Sigmoid colon (tissue), 7 donors: ENCODE results near the gene CDC25B. TPM values are rescaled to one million over a fixed set of nuclear protein-coding genes. Genes with fewer than 3 reads are reported as not detected.
"Not testable (repeated sequence)": the region's sequence is repeated elsewhere in the genome, so short reads cannot be mapped to it uniquely, and the experiment has no call there.

Experiments
- DNase-seq: peaks from one replicate; pipeline ENCODE4 v3.0.0-alpha.2; 2019
- H3K27ac ChIP-seq, 4 donors: fragments of 200-600 bp; sonication (generic); one replicate each; pipeline ENCODE4 v1.5.1; 2016 to 2019; ENCODE audit warnings: mild to moderate bottlenecking in 1 of 4
- H3K27me3 ChIP-seq, 3 donors: fragments of 200-600 bp; sonication (generic); one replicate each; pipeline ENCODE4 v1.5.1; 2019; ENCODE audit warnings: mild to moderate bottlenecking in 1 of 3
- H3K36me3 ChIP-seq, 4 donors: fragments of 200-600 bp; sonication (generic); one replicate each; pipeline ENCODE4 v1.5.1; 2016 to 2019
- H3K4me1 ChIP-seq, 4 donors: fragments of 200-600 bp; sonication (generic); one replicate each; pipeline ENCODE4 v1.5.1; 2017 to 2019
- H3K4me3 ChIP-seq, 4 donors: fragments of 200-600 bp; sonication (generic); one replicate each; pipeline ENCODE4 v1.5.1; 2017 to 2019; ENCODE audit warnings: mild to moderate bottlenecking in 2 of 4, moderate library complexity in 1 of 4
- H3K9me3 ChIP-seq, 4 donors: fragments of 200-600 bp in 3 of 4; sonication (generic) in 3 of 4; one replicate each; pipeline versions ENCODE4 v1.5.1 to v1.6.1; 2013 to 2019
- CTCF ChIP-seq, 4 experiments: fragments of 450-650 bp in 3 of 4; fragments of 200-600 bp in 1 of 4; IDR thresholded peaks; one replicate each; pipeline ENCODE4 v1.5.1; 2016 to 2019; ENCODE audit warnings: antibody characterized with exemption in 4 of 4, mild to moderate bottlenecking in 3 of 4, moderate library complexity in 2 of 4
- EP300 ChIP-seq, 4 donors: sonication (generic); formaldehyde crosslinking; IDR thresholded peaks; one replicate each; pipeline ENCODE4 v1.6.1; 2017; ENCODE audit warnings: antibody characterized with exemption in 4 of 4
- POLR2A ChIP-seq, 2 donors: fragments of 450-650 bp; IDR thresholded peaks; one replicate each; pipeline ENCODE4 v1.6.1; 2016; ENCODE audit warnings: antibody characterized with exemption in 2 of 2, mild to moderate bottlenecking in 2 of 2, moderate library complexity in 2 of 2
- POLR2AphosphoS5 ChIP-seq, 4 donors: sonication (generic); formaldehyde crosslinking; IDR thresholded peaks; one replicate each; pipeline ENCODE4 v1.6.1; 2017; ENCODE audit warnings: antibody characterized with exemption in 4 of 4
- whole genome bisulfite sequencing, 2 donors: extraction: QIAGEN DNeasy Blood & Tissue Kit; methylation state at CpG; one replicate each; pipeline ENCODE4 v1.1.7; 2013; 5-methylcytosine and 5-hydroxymethylcytosine counted together
- intact Hi-C: fragments of 100-400 bp; cut with DNase I; formaldehyde crosslinking; loops from one replicate; pipeline ENCODE4 v1.15.1; 2023
- polyA plus RNA-seq, 3 donors: library from polyadenylated mRNA; stranded (reverse); fragments of 200-250 nt; gene quantifications; one replicate each; pipeline ENCODE4 v1.2.3, GENCODE V29; 2013
- total RNA-seq, 4 donors: library from RNA; depleted of rRNA; stranded (reverse); fragments of >200 nt; gene quantifications; one replicate each; pipeline ENCODE4 v1.1.0, GENCODE V29; 2016
- donor health status: healthy with polysubstance abuse.
- donor health status: Bipolar disorder and iron deficiency.
- donor health status: healthy.

The CDC25B gene
- total and polyA plus RNA-seq, 7 donors: 12.5 to 65.8 (median 21.8) TPM

GRCh38 chr20:3823881-3824280, 27.8 kb downstream of the CDC25B start:
- DNase-seq: no peak

GRCh38 chr20:3825526-3825925, 29.4 kb downstream of the CDC25B start:
- intact Hi-C loops: no loop called here
- no peak for DNase-seq
- H3K36me3 ChIP-seq: peaks cover 8 to 71% (median 22%) of the 10 kb centered on the region in 4 donors
- H3K27ac ChIP-seq: no peak overlapping the region
- H3K4me3 ChIP-seq: no peak overlapping the region
- 80 to 84% methylated on average over 7 of the region's 7 CpGs for WGBS, 2 donors
- no peak for TF ChIP-seq POLR2A (IDR thresholded peaks at IDR 0.05)
- no peak for TF ChIP-seq POLR2AphosphoS5 (IDR thresholded peaks at IDR 0.05)
- TF ChIP-seq CTCF (IDR thresholded peaks at IDR 0.05): no peak
- no peak for TF ChIP-seq EP300 (IDR thresholded peaks at IDR 0.05)
- H3K9me3 ChIP-seq: no peaks in the 10 kb centered on the region
- no peaks in the 10 kb centered on the region for H3K27me3 ChIP-seq
- H3K4me1 ChIP-seq: peaks cover 0 to 9% (median 7%) of the 10 kb centered on the region in 4 donors

More at GRCh38 chr20:3823881-3824280, 27.8 kb downstream of the CDC25B start:
- Histone ChIP-seq H3K27me3 (no peaks in the 10 kb centered on the region), H3K4me1 (peaks cover 0 to 20% (median 16%) of the 10 kb centered on the region in 4 donors), H3K9me3 (no peaks in the 10 kb centered on the region), H3K36me3 (peaks cover 8 to 68% (median 22%) of the 10 kb centered on the region in 4 donors), H3K4me3 (no peak overlapping the region), H3K27ac (no peak overlapping the region)
- 93% methylated on average over 20 of the region's 20 CpGs for WGBS, 2 donors
- intact Hi-C loops: no loop called here
- TF ChIP-seq POLR2AphosphoS5 (IDR thresholded peaks at IDR 0.05) (no peak), EP300 (IDR thresholded peaks at IDR 0.05) (no peak), POLR2A (IDR thresholded peaks at IDR 0.05) (no peak), CTCF (IDR thresholded peaks at IDR 0.05) (no peak)

- intact Hi-C loops: no loop called here
- no peak for DNase-seq
- TF ChIP-seq EP300 (IDR thresholded peaks at IDR 0.05): no peak
- TF ChIP-seq POLR2AphosphoS5 (IDR thresholded peaks at IDR 0.05): no peak
- TF ChIP-seq CTCF (IDR thresholded peaks at IDR 0.05): no peak
- TF ChIP-seq POLR2A (IDR thresholded peaks at IDR 0.05): no peak
- Histone ChIP-seq H3K9me3 (no peaks in the 10 kb centered on the region), H3K36me3 (peaks cover 8 to 71% (median 22%) of the 10 kb centered on the region in 4 donors), H3K27me3 (no peaks in the 10 kb centered on the region), H3K27ac (no peak overlapping the region), H3K4me3 (no peak overlapping the region), H3K4me1 (peaks cover 0 to 3% (median 2%) of the 10 kb centered on the region in 4 donors)
- 75 to 85% methylated on average over 4 of the region's 4 CpGs for WGBS, 2 donors
These were observed 30.3 kb downstream of the CDC25B start for GRCh38 chr20:3826420-3826819.

- no peaks in the 10 kb centered on the region for H3K9me3 ChIP-seq
- peaks cover 0 to 52% (median 10%) of the 10 kb centered on the region in 4 donors for H3K36me3 ChIP-seq
These were observed 32.7 kb downstream of the CDC25B start for GRCh38 chr20:3828798-3829197.

GRCh38 chr20:3829891-3830290, 33.8 kb downstream of the CDC25B start:
- DNase-seq, H3K27ac ChIP-seq, H3K27me3 ChIP-seq, H3K9me3 ChIP-seq, H3K4me3 ChIP-seq, intact Hi-C loops, H3K4me1 ChIP-seq: not testable (repeated sequence)
- WGBS, 2 donors: 95% methylated on average over 5 of the region's 5 CpGs
- peaks cover 0 to 41% (median 4%) of the 10 kb centered on the region in 4 donors for H3K36me3 ChIP-seq

More at GRCh38 chr20:3828798-3829197, 32.7 kb downstream of the CDC25B start:
- WGBS, 2 donors: 96 to 97% methylated on average over 3 of the region's 3 CpGs
- no peak overlapping the region for H3K27ac ChIP-seq
- no peak overlapping the region for H3K4me3 ChIP-seq
- no peaks in the 10 kb centered on the region for H3K4me1 ChIP-seq
- H3K27me3 ChIP-seq: no peaks in the 10 kb centered on the region
- intact Hi-C loops: no loop called here
- TF ChIP-seq CTCF (IDR thresholded peaks at IDR 0.05) (no peak), POLR2A (IDR thresholded peaks at IDR 0.05) (no peak), EP300 (IDR thresholded peaks at IDR 0.05) (no peak), POLR2AphosphoS5 (IDR thresholded peaks at IDR 0.05) (no peak)
- no peak for DNase-seq
